GM20000 (cell line): ENCODE measurements around the gene SNRK.

Experiments
- DNase-seq: peaks from one replicate; pipeline ENCODE4 v3.0.0; 2012; ENCODE audit warnings: low spot score
- CTCF ChIP-seq: IDR thresholded peaks from 2 replicates; pipeline ENCODE4 v1.5.1; 2012; ENCODE audit warnings: mild to moderate bottlenecking, control low read depth; ENCODE audit errors: extremely low read depth, missing control alignments

SNRK gene

GRCh38 chr3:43256714-43257461 is 29.5 kb upstream of the SNRK start:
- DNase-seq, result no peak
- TF ChIP-seq CTCF, result no peak

- DNase-seq, result no peak
- TF ChIP-seq CTCF, result no peak
Observed at GRCh38 chr3:43257850-43258249, 28.5 kb upstream of the SNRK start.

- DNase-seq, result no peak
- no peak for TF ChIP-seq CTCF
Observed at GRCh38 chr3:43259626-43260025, 26.7 kb upstream of the SNRK start.

- DNase-seq, result no peak
- TF ChIP-seq CTCF, result no peak
Observed at GRCh38 chr3:43260412-43260811, 25.9 kb upstream of the SNRK start.

- no peak for TF ChIP-seq CTCF
- no peak for DNase-seq
Observed at GRCh38 chr3:43262194-43262593, 24.1 kb upstream of the SNRK start.

- no peak for DNase-seq
- TF ChIP-seq CTCF, result no peak
Observed at GRCh38 chr3:43266451-43266850, 19.9 kb upstream of the SNRK start.

- TF ChIP-seq CTCF, result no peak
- DNase-seq, result no peak
Observed at GRCh38 chr3:43266995-43267394, 19.3 kb upstream of the SNRK start.
